ENCODE data around the gene TSC22D3. TPM values are rescaled to one million over a fixed set of nuclear protein-coding genes. Genes with fewer than 3 reads are reported as not detected.

TSC22D3 gene
- total RNA-seq, 1 donor = 57.2 TPM

- peaks cover 55% of the 10 kb centered on the region for H3K27me3 ChIP-seq (ENCODE audit: insufficient read depth, low read length)
- H3K4me2 ChIP-seq (ENCODE audit: insufficient read depth, low read length) = no peak overlapping the region
Observed at GRCh38 chrX:107764845-107765608, 10.6 kb downstream of the TSC22D3 start.

GRCh38 chrX:107763647-107764046 lies 11.9 kb downstream of the TSC22D3 start:
- TF ChIP-seq CTCF (IDR thresholded peaks at IDR 0.05; ENCODE audit: extremely low read depth, low read depth, low read length) = no peak
- no peak overlapping the region for H3K4me3 ChIP-seq (ENCODE audit: insufficient read depth, low read length)
- H3K27ac ChIP-seq (ENCODE audit: low read depth, low read length) = no peak overlapping the region
- DNase-seq (ENCODE audit: insufficient read length, low spot score, missing footprints) = no peak
- H3K4me1 ChIP-seq (ENCODE audit: insufficient read depth, low read length) = no peaks in the 10 kb centered on the region
- H3K9me3 ChIP-seq (ENCODE audit: low read depth, low read length) = no peaks in the 10 kb centered on the region
- no peaks in the 10 kb centered on the region for H4K20me1 ChIP-seq (ENCODE audit: insufficient read depth, low read length)
- H3K79me2 ChIP-seq (ENCODE audit: insufficient read depth, low read length) = no peaks in the 10 kb centered on the region
- peaks cover 59% of the 10 kb centered on the region for H3K27me3 ChIP-seq (ENCODE audit: insufficient read depth, low read length)
- H3K4me2 ChIP-seq (ENCODE audit: insufficient read depth, low read length) = no peak overlapping the region
- no peak overlapping the region for H2AFZ ChIP-seq (ENCODE audit: low read length)
- H3K36me3 ChIP-seq (ENCODE audit: insufficient read depth, low read length) = no peaks in the 10 kb centered on the region

More at GRCh38 chrX:107764845-107765608, 10.6 kb downstream of the TSC22D3 start:
- Histone ChIP-seq H3K4me3 (ENCODE audit: insufficient read depth, low read length) (no peak overlapping the region), H3K79me2 (ENCODE audit: insufficient read depth, low read length) (no peaks in the 10 kb centered on the region), H3K4me1 (ENCODE audit: insufficient read depth, low read length) (no peaks in the 10 kb centered on the region), H4K20me1 (ENCODE audit: insufficient read depth, low read length) (no peaks in the 10 kb centered on the region), H2AFZ (ENCODE audit: low read length) (no peak overlapping the region), H3K9me3 (ENCODE audit: low read depth, low read length) (no peaks in the 10 kb centered on the region), H3K36me3 (ENCODE audit: insufficient read depth, low read length) (no peaks in the 10 kb centered on the region), H3K27ac (ENCODE audit: low read depth, low read length) (no peak overlapping the region)
- no peak for DNase-seq (ENCODE audit: insufficient read length, low spot score, missing footprints)
- TF ChIP-seq CTCF (IDR thresholded peaks at IDR 0.05; ENCODE audit: extremely low read depth, low read depth, low read length) = no peak

GRCh38 chrX:107760304-107761077 lies 15.1 kb downstream of the TSC22D3 start:
- H3K27ac ChIP-seq (ENCODE audit: low read depth, low read length) = no peak overlapping the region
- no peaks in the 10 kb centered on the region for H3K9me3 ChIP-seq (ENCODE audit: low read depth, low read length)
- H3K79me2 ChIP-seq (ENCODE audit: insufficient read depth, low read length) = no peaks in the 10 kb centered on the region
- no peak overlapping the region for H3K4me2 ChIP-seq (ENCODE audit: insufficient read depth, low read length)
- TF ChIP-seq CTCF (IDR thresholded peaks at IDR 0.05; ENCODE audit: extremely low read depth, low read depth, low read length) = no peak
- H2AFZ ChIP-seq (ENCODE audit: low read length) = no peak overlapping the region
- H3K4me1 ChIP-seq (ENCODE audit: insufficient read depth, low read length) = no peaks in the 10 kb centered on the region
- DNase-seq (ENCODE audit: insufficient read length, low spot score, missing footprints) = no peak
- H3K36me3 ChIP-seq (ENCODE audit: insufficient read depth, low read length) = no peaks in the 10 kb centered on the region
- peaks cover 67% of the 10 kb centered on the region for H3K27me3 ChIP-seq (ENCODE audit: insufficient read depth, low read length)
- no peaks in the 10 kb centered on the region for H4K20me1 ChIP-seq (ENCODE audit: insufficient read depth, low read length)
- no peak overlapping the region for H3K4me3 ChIP-seq (ENCODE audit: insufficient read depth, low read length)

GRCh38 chrX:107758231-107758766 lies 17.3 kb downstream of the TSC22D3 start:
- no peaks in the 10 kb centered on the region for H3K9me3 ChIP-seq (ENCODE audit: low read depth, low read length)
- H3K27me3 ChIP-seq (ENCODE audit: insufficient read depth, low read length) = peaks cover 59% of the 10 kb centered on the region
- no peak overlapping the region for H3K4me2 ChIP-seq (ENCODE audit: insufficient read depth, low read length)
- H3K4me3 ChIP-seq (ENCODE audit: insufficient read depth, low read length) = no peak overlapping the region
- H3K36me3 ChIP-seq (ENCODE audit: insufficient read depth, low read length) = no peaks in the 10 kb centered on the region
- no peak overlapping the region for H3K27ac ChIP-seq (ENCODE audit: low read depth, low read length)
- no peak for DNase-seq (ENCODE audit: insufficient read length, low spot score, missing footprints)
- no peak for TF ChIP-seq CTCF (IDR thresholded peaks at IDR 0.05; ENCODE audit: extremely low read depth, low read depth, low read length)
- H4K20me1 ChIP-seq (ENCODE audit: insufficient read depth, low read length) = no peaks in the 10 kb centered on the region
- no peaks in the 10 kb centered on the region for H3K79me2 ChIP-seq (ENCODE audit: insufficient read depth, low read length)
- no peak overlapping the region for H2AFZ ChIP-seq (ENCODE audit: low read length)
- H3K4me1 ChIP-seq (ENCODE audit: insufficient read depth, low read length) = no peaks in the 10 kb centered on the region

Measured in osteoblast (primary cell).